Measurements from ENCODE around the gene GATAD2A. TPM values are rescaled to one million over a fixed set of nuclear protein-coding genes. Genes with fewer than 3 reads are reported as not detected.

Gene GATAD2A
- total and polyA plus RNA-seq, 2 of the 13 experiments (the other 11 are each of a cell fraction or from before 2014, with no cell fraction given) = 16.8 to 28.6 TPM

DNA sequence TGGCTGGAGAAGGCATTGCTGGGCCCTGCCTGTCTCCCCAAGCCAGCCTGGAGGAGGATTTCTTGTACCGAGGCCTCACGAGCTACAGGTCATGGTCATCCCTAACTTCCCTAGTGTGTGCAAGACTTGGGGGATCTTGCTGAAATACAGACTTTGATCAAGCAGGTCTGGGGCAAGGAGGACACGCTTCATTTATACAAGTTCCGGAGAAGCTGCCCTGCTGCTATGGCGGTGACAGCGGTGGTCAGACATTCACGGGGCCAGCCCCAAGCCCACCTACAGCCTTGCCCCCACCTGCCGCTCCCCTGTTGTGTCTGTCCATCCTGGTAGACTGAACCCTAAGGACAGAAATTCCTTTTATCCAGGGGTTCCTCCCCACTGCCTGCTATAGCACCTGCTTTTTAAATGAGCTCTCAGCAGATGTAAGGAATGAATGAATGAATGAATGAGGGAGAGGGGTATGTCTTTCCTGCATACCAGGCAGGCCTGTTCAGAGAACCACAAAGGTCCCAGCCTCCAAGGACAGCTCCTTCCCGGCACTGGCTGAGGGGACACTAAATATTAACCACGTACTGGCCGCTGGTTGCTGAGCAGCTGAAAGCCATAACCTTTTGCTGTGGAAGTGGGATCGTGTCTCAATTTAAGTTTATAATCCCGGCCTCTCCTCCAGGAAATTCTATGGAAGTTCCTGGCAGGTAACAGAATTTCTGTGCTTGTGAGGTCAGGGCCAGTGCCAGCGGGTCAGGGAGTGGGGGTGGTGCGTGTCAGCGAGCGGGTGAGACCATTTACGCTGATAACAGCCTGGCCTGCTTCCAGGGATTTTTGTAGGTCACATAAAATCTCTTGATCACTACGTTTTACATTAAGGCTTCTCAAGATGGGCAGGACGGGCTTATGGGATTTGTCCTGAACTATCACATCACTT lies 82.7 kb downstream of the GATAD2A start:
- Histone ChIP-seq H3K27ac (ENCODE audit: extremely low read length, insufficient read depth, low read length) (peak overlapping the region; percentile 4), H3K4me3 (replicated peaks in 1 of 3; ENCODE audit: insufficient read depth in 1 of 3, low read depth in 2 of 3, low read length in 3 of 3) (no peak overlapping the region), H3K79me2 (ENCODE audit: insufficient read depth, low read length) (peaks cover 6% of the 10 kb centered on the region), H3K27me3 (ENCODE audit: control insufficient read depth in 1 of 2, insufficient read depth in 2 of 2, low read length in 2 of 2) (no peaks in the 10 kb centered on the region), H3K9ac (ENCODE audit: insufficient read depth, low read depth, low read length) (no peak overlapping the region), H4K20me1 (ENCODE audit: insufficient read depth, low read length) (peaks cover 3% of the 10 kb centered on the region; the same call in 1 of the 2 replicates), H3K4me2 (ENCODE audit: low read depth, low read length) (no peak overlapping the region), H3K36me3 (replicated peaks in 1 of 2; ENCODE audit: control insufficient read depth in 1 of 2, insufficient read depth in 2 of 2, low read length in 2 of 2) (peaks cover 15 to 30% of the 10 kb centered on the region in 2 experiments; a peak in 4 of 5 replicates), H2AFZ (ENCODE audit: low read length) (no peak overlapping the region), H3K9me3 (ENCODE audit: low read length) (no peaks in the 10 kb centered on the region), H3K4me1 (ENCODE audit: insufficient read depth, low read length) (peaks cover 47% of the 10 kb centered on the region)
- ATAC-seq = peak; percentile 12; the same call in 1 of the 3 replicates
- intact Hi-C loops (cut with micrococcal nuclease; ENCODE audit: unreplicated experiment) (loop anchor here (5.0 kb wide), 1 partner anchor 81 kb away; the partner anchor contains the start of gene GATAD2A), in situ Hi-C loops (cut with HindIII; ENCODE audit: extremely low pct_ligation_motif_present, low pct_unique_long_range_greater_than_20kb) (no loop called here)
- TF ChIP-seq, protein P1, sequence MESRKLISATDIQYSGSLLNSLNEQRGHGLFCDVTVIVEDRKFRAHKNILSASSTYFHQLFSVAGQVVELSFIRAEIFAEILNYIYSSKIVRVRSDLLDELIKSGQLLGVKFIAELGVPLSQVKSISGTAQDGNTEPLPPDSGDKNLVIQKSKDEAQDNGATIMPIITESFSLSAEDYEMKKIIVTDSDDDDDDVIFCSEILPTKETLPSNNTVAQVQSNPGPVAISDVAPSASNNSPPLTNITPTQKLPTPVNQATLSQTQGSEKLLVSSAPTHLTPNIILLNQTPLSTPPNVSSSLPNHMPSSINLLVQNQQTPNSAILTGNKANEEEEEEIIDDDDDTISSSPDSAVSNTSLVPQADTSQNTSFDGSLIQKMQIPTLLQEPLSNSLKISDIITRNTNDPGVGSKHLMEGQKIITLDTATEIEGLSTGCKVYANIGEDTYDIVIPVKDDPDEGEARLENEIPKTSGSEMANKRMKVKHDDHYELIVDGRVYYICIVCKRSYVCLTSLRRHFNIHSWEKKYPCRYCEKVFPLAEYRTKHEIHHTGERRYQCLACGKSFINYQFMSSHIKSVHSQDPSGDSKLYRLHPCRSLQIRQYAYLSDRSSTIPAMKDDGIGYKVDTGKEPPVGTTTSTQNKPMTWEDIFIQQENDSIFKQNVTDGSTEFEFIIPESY (CRISPR knock-in tag; IDR thresholded peaks at IDR 0.05) = peak; percentile 65; the same call in 1 of the 2 replicates
- TF ChIP-seq PPARG (CRISPR knock-in tag; conservative IDR thresholded peaks at IDR 0.05) = no peak
- peak; percentile 31; the same call in 1 of the 2 replicates for TF ChIP-seq ZNF281 (CRISPR knock-in tag; IDR thresholded peaks at IDR 0.05; ENCODE audit: borderline replicate concordance)
- no peak for TF ChIP-seq MEIS2 (CRISPR knock-in tag; IDR thresholded peaks at IDR 0.05)
- TF ChIP-seq TEAD3 (CRISPR knock-in tag; optimal IDR thresholded peaks at IDR 0.05; ENCODE audit: borderline replicate concordance) = peak; percentile 60
- TF ChIP-seq KMT2A (CRISPR knock-in tag; IDR thresholded peaks at IDR 0.05) = no peak
- TF ChIP-seq, protein P2, sequence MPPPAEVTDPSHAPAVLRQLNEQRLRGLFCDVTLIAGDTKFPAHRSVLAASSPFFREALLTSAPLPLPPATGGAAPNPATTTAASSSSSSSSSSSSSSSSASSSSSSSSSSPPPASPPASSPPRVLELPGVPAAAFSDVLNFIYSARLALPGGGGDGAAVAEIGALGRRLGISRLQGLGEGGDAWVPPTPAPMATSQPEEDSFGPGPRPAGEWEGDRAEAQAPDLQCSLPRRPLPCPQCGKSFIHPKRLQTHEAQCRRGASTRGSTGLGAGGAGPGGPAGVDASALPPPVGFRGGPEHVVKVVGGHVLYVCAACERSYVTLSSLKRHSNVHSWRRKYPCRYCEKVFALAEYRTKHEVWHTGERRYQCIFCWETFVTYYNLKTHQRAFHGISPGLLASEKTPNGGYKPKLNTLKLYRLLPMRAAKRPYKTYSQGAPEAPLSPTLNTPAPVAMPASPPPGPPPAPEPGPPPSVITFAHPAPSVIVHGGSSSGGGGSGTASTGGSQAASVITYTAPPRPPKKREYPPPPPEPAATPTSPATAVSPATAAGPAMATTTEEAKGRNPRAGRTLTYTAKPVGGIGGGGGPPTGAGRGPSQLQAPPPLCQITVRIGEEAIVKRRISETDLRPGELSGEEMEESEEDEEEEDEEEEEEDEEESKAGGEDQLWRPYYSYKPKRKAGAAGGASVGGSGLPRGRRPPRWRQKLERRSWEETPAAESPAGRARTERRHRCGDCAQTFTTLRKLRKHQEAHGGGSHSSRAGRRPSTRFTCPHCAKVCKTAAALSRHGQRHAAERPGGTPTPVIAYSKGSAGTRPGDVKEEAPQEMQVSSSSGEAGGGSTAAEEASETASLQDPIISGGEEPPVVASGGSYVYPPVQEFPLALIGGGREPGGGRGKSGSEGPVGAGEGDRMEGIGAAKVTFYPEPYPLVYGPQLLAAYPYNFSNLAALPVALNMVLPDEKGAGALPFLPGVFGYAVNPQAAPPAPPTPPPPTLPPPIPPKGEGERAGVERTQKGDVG (CRISPR knock-in tag; IDR thresholded peaks at IDR 0.05; ENCODE audit: borderline replicate concordance) = 0 out of 2 replicates have a peak, but pooled peaks have one; percentile 5
- no peak for TF ChIP-seq ZNF572 (CRISPR knock-in tag; IDR thresholded peaks at IDR 0.05)
- TF ChIP-seq ZNF749 (CRISPR knock-in tag; IDR thresholded peaks at IDR 0.05; ENCODE audit: borderline replicate concordance) = no peak
- no peak for TF ChIP-seq ARHGAP35 (CRISPR knock-in tag; IDR thresholded peaks at IDR 0.05; ENCODE audit: borderline replicate concordance)
- TF ChIP-seq, protein P3, sequence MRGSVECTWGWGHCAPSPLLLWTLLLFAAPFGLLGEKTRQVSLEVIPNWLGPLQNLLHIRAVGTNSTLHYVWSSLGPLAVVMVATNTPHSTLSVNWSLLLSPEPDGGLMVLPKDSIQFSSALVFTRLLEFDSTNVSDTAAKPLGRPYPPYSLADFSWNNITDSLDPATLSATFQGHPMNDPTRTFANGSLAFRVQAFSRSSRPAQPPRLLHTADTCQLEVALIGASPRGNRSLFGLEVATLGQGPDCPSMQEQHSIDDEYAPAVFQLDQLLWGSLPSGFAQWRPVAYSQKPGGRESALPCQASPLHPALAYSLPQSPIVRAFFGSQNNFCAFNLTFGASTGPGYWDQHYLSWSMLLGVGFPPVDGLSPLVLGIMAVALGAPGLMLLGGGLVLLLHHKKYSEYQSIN (CRISPR knock-in tag; IDR thresholded peaks at IDR 0.05; ENCODE audit: borderline replicate concordance) = no peak
- peak; percentile 76 for TF ChIP-seq ZNF652 (CRISPR knock-in tag; IDR thresholded peaks at IDR 0.05; ENCODE audit: borderline replicate concordance, low read depth)
- TF ChIP-seq ZNF24 (IDR thresholded peaks at IDR 0.05) = peak; percentile 76; the same call in 1 of the 2 replicates
- POLR2A ChIA-PET = no interaction called here
- no peak for FAIRE-seq
- no peak for DNase-seq (ENCODE audit: low spot score)
- CTCF ChIA-PET (ENCODE audit: low intra/inter-chr PET ratio, low total read pairs) = interaction anchor here (2.4 kb wide), 1 partner anchor 121 kb away, joined by 33 read pairs; no protein-coding TSS in a partner anchor
- no TSS peak for BruUV-seq (replicated peaks)
- WGBS (ENCODE audit: low lambda C conversion rate) = 72% methylated on average over 13 of the region's 20 CpGs
